Glomerular visceral epithelial cell (primary cell): Measurements from ENCODE around the gene TIAM2.

Source experiments
- DNase-seq: peaks from one replicate; pipeline ENCODE4 v3.0.0-alpha.2; 2016; ENCODE audit errors: extremely low spot score

The TIAM2 gene

GRCh38 chr6:155290491-155290890 lies 295.4 kb downstream of the TIAM2 start:
- no peak for DNase-seq

GRCh38 chr6:155291291-155291690 lies 296.2 kb downstream of the TIAM2 start:
- DNase-seq = no peak

- DNase-seq = no peak
Measured at GRCh38 chr6:155292711-155293110, 297.6 kb downstream of the TIAM2 start.

GRCh38 chr6:155297669-155298068 lies 302.6 kb downstream of the TIAM2 start:
- no peak for DNase-seq

- DNase-seq = peak; percentile 7
Measured at GRCh38 chr6:155301867-155302266, 306.8 kb downstream of the TIAM2 start.

GRCh38 chr6:155303361-155303870 lies 308.3 kb downstream of the TIAM2 start:
- DNase-seq = no peak

GRCh38 chr6:155306958-155307357 lies 311.8 kb downstream of the TIAM2 start:
- DNase-seq = no peak
